ENCODE results near the gene KRT37.

GRCh38 chr17:41396996-41397660, 27.3 kb downstream of the KRT37 start, which contains the start of gene KRT31:
- TF ChIP-seq ZNF572 (CRISPR knock-in tag; IDR thresholded peaks at IDR 0.05): no peak
- no peak for TF ChIP-seq PTBP1 (IDR thresholded peaks at IDR 0.05; ENCODE audit: low read depth, low read length, poor library complexity, severe bottlenecking)
- TF ChIP-seq TAF1 (CRISPR knock-in tag; IDR thresholded peaks at IDR 0.05): no peak
- TF ChIP-seq HMGXB4 (CRISPR knock-in tag; IDR thresholded peaks at IDR 0.05; ENCODE audit: borderline replicate concordance in 1 of 2, low read depth in 1 of 2): no peak
- no peak for TF ChIP-seq SCMH1 (CRISPR knock-in tag; IDR thresholded peaks at IDR 0.05; ENCODE audit: borderline replicate concordance)

All from HepG2 (cell line).